ENCODE measurements around the gene SLC16A1.

Gene SLC16A1

DNA sequence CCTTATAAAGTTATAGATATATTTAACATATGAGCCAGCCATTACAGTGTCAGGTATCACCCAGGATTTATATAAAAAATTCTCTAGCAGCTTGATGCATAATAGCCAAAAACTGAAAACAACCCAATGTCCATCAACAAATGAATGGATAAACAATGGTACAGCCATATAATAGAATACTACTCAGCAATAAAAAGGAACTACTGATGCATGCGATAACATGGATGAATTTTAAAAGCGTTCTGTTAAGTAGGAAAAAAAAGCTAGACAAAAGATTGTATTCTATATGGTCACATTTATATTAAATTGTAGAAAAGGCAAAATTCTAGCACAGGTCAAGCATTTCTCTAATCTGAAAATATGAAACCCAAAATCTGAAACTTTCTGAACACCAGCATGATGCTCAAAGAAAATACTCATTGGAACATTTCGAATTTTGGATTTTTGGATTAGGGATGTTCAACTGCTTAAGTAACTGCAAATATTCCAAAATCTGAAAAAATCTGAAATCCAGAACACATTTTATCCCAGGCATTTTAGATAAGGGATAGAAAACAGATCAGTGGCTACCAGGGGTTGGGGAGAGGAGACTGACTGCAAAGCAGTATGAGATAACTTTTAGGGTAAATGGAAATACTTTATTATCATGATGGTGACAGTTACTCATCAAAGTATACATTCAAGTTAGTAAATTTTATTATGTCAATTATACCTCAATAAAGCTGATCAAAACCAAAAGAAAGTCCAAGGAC is 22.0 kb downstream of the SLC16A1 start:
- TF ChIP-seq FOXM1 (IDR thresholded peaks at IDR 0.05; ENCODE audit: borderline replicate concordance, low read depth) (no peak), CEBPB (IDR thresholded peaks at IDR 0.05) (no peak), USF1 (IDR thresholded peaks at IDR 0.05) (no peak), TCF12 (IDR thresholded peaks at IDR 0.05; ENCODE audit: low read depth) (no peak), YY1 (IDR thresholded peaks at IDR 0.05; ENCODE audit: low read depth) (no peak), TEAD4 (IDR thresholded peaks at IDR 0.05) (no peak), CREB1 (IDR thresholded peaks at IDR 0.05; ENCODE audit: low read depth) (no peak), ZBTB7A (IDR thresholded peaks at IDR 0.05; ENCODE audit: low read depth) (no peak), NFIC (IDR thresholded peaks at IDR 0.05) (no peak), EGR1 (IDR thresholded peaks at IDR 0.05) (no peak), RAD21 (IDR thresholded peaks at IDR 0.05; ENCODE audit: low read depth) (no peak), TAF1 (IDR thresholded peaks at IDR 0.05; ENCODE audit: low read depth) (no peak), EP300 (IDR thresholded peaks at IDR 0.05; ENCODE audit: borderline replicate concordance) (no peak)
- TF ChIP-seq, protein P1, sequence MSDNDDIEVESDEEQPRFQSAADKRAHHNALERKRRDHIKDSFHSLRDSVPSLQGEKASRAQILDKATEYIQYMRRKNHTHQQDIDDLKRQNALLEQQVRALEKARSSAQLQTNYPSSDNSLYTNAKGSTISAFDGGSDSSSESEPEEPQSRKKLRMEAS (IDR thresholded peaks at IDR 0.05): no peak
- TF ChIP-seq, protein P2, sequence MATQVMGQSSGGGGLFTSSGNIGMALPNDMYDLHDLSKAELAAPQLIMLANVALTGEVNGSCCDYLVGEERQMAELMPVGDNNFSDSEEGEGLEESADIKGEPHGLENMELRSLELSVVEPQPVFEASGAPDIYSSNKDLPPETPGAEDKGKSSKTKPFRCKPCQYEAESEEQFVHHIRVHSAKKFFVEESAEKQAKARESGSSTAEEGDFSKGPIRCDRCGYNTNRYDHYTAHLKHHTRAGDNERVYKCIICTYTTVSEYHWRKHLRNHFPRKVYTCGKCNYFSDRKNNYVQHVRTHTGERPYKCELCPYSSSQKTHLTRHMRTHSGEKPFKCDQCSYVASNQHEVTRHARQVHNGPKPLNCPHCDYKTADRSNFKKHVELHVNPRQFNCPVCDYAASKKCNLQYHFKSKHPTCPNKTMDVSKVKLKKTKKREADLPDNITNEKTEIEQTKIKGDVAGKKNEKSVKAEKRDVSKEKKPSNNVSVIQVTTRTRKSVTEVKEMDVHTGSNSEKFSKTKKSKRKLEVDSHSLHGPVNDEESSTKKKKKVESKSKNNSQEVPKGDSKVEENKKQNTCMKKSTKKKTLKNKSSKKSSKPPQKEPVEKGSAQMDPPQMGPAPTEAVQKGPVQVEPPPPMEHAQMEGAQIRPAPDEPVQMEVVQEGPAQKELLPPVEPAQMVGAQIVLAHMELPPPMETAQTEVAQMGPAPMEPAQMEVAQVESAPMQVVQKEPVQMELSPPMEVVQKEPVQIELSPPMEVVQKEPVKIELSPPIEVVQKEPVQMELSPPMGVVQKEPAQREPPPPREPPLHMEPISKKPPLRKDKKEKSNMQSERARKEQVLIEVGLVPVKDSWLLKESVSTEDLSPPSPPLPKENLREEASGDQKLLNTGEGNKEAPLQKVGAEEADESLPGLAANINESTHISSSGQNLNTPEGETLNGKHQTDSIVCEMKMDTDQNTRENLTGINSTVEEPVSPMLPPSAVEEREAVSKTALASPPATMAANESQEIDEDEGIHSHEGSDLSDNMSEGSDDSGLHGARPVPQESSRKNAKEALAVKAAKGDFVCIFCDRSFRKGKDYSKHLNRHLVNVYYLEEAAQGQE (IDR thresholded peaks at IDR 0.05; ENCODE audit: low read depth): no peak

DNA sequence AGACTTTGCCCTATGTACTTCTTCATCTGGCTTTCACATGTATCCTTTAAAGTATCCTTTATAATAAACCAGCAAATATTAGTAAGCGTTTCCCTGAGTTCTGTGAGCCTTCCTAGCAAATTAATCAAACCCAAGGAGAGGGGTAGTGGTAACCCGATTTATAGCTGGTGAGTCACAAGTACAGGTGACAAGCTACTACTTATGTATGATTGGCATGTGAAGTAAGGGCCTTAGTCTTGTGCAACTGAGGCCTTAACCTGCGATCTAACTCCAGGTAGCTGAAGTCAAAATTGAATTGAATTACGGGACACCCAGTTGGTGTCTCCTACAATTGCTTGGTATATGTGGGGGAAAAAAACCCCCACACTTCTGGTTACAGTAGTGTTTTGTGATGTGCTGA is 26.0 kb downstream of the SLC16A1 start:
- TF ChIP-seq CEBPB (IDR thresholded peaks at IDR 0.05) (no peak), TAF1 (IDR thresholded peaks at IDR 0.05; ENCODE audit: low read depth) (no peak), YY1 (IDR thresholded peaks at IDR 0.05; ENCODE audit: low read depth) (no peak), ZBTB7A (IDR thresholded peaks at IDR 0.05; ENCODE audit: low read depth) (no peak), USF1 (IDR thresholded peaks at IDR 0.05) (no peak), NFIC (IDR thresholded peaks at IDR 0.05) (no peak), CREB1 (IDR thresholded peaks at IDR 0.05; ENCODE audit: low read depth) (no peak), TEAD4 (IDR thresholded peaks at IDR 0.05) (no peak), RAD21 (IDR thresholded peaks at IDR 0.05; ENCODE audit: low read depth) (no peak), EP300 (IDR thresholded peaks at IDR 0.05; ENCODE audit: borderline replicate concordance) (no peak), FOXM1 (IDR thresholded peaks at IDR 0.05; ENCODE audit: borderline replicate concordance, low read depth) (no peak), EGR1 (IDR thresholded peaks at IDR 0.05) (no peak), TCF12 (IDR thresholded peaks at IDR 0.05; ENCODE audit: low read depth) (no peak)
- TF ChIP-seq, protein P2 (IDR thresholded peaks at IDR 0.05; ENCODE audit: low read depth): no peak
- TF ChIP-seq, protein P1 (IDR thresholded peaks at IDR 0.05): no peak

DNA sequence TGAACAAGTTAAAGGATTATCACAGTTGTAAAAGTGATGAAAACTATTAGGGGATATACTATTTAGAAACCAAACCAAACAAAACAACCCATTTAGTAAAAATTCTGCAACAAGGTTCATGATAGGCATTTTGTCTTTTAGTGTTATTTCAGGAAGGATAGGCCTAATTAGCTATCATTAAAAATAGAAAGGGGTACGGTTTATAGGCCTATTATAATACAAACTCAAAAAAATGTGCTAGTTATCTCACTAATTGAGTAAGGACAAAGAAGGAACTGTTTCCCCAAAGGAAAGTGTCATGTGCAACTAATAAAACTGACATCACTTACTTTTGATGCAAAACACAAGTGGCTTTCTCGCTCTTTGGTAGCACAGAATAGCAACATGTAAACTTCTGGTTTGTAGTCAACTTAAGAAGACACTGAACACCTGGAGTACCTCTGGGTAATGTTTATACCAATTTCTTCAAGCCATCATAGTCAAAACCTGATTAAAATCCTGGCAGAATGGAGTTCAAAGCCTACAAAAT is 28.5 kb downstream of the SLC16A1 start:
- TF ChIP-seq RAD21 (IDR thresholded peaks at IDR 0.05; ENCODE audit: low read depth): no peak
- no peak for TF ChIP-seq ZBTB7A (IDR thresholded peaks at IDR 0.05; ENCODE audit: low read depth)
- no peak for TF ChIP-seq EGR1 (IDR thresholded peaks at IDR 0.05)
- no peak for TF ChIP-seq TAF1 (IDR thresholded peaks at IDR 0.05; ENCODE audit: low read depth)
- no peak for TF ChIP-seq CREB1 (IDR thresholded peaks at IDR 0.05; ENCODE audit: low read depth)
- TF ChIP-seq USF1 (IDR thresholded peaks at IDR 0.05): no peak
- TF ChIP-seq, protein P1 (IDR thresholded peaks at IDR 0.05): no peak
- no peak for TF ChIP-seq FOXM1 (IDR thresholded peaks at IDR 0.05; ENCODE audit: borderline replicate concordance, low read depth)
- TF ChIP-seq EP300 (IDR thresholded peaks at IDR 0.05; ENCODE audit: borderline replicate concordance): no peak
- no peak for TF ChIP-seq TEAD4 (IDR thresholded peaks at IDR 0.05)
- TF ChIP-seq YY1 (IDR thresholded peaks at IDR 0.05; ENCODE audit: low read depth): no peak
- TF ChIP-seq NFIC (IDR thresholded peaks at IDR 0.05): no peak

DNA sequence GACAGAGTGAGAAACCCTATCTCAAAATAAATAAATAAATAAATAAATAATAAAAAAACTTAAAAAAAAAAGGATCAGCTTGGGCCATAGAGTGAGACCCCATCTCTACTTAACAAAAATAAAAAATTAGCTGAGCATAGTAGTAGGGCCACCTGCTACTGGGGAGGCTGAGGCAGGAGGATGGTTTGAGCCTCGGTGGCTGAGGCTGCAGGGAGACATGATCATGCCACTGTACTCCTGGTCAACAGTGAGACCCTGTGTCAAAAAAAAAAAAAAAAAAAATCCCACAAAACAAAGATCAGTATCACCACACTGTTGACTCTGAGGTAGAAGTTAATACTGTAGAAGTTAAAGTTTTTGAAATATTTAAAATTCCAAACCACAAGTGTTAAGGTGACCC is 29.1 kb downstream of the SLC16A1 start:
- no peak for TF ChIP-seq ZBTB7A (IDR thresholded peaks at IDR 0.05; ENCODE audit: low read depth)
- no peak for TF ChIP-seq YY1 (IDR thresholded peaks at IDR 0.05; ENCODE audit: low read depth)
- TF ChIP-seq, protein P2 (IDR thresholded peaks at IDR 0.05; ENCODE audit: low read depth): no peak
- TF ChIP-seq EP300 (IDR thresholded peaks at IDR 0.05; ENCODE audit: borderline replicate concordance): no peak
- TF ChIP-seq FOXM1 (IDR thresholded peaks at IDR 0.05; ENCODE audit: borderline replicate concordance, low read depth): no peak
- no peak for TF ChIP-seq EGR1 (IDR thresholded peaks at IDR 0.05)
- TF ChIP-seq CREB1 (IDR thresholded peaks at IDR 0.05; ENCODE audit: low read depth): no peak
- no peak for TF ChIP-seq NFIC (IDR thresholded peaks at IDR 0.05)
- TF ChIP-seq TCF12 (IDR thresholded peaks at IDR 0.05; ENCODE audit: low read depth): no peak
- TF ChIP-seq USF1 (IDR thresholded peaks at IDR 0.05): no peak
- TF ChIP-seq TEAD4 (IDR thresholded peaks at IDR 0.05): no peak
- TF ChIP-seq, protein P1 (IDR thresholded peaks at IDR 0.05): no peak
- TF ChIP-seq TAF1 (IDR thresholded peaks at IDR 0.05; ENCODE audit: low read depth): no peak
- no peak for TF ChIP-seq CEBPB (IDR thresholded peaks at IDR 0.05)
- no peak for TF ChIP-seq RAD21 (IDR thresholded peaks at IDR 0.05; ENCODE audit: low read depth)

All from Ishikawa (cell line).